Adrenal gland (tissue), 12 donors: ENCODE measurements around the gene ZNF331. TPM values are rescaled to one million over a fixed set of nuclear protein-coding genes. Genes with fewer than 3 reads are reported as not detected.

Experiments used
- DNase-seq, 7 donors: peaks; one replicate each; pipeline ENCODE4 v3.0.0-alpha.2; 2019 to 2020
- H3K27ac ChIP-seq, 5 donors: fragments of 200-600 bp; sonication (generic) in 4 of 5; 1 replicate in 3 of 5; 2 replicates in 2 of 5; pipeline versions ENCODE4 v1.5.1 to v1.8.0; 2016 to 2020; ENCODE audit warnings: mild to moderate bottlenecking in 1 of 5
- H3K27me3 ChIP-seq: fragments of 200-600 bp; 2 replicates; pipeline ENCODE4 v1.8.0; 2021
- H3K36me3 ChIP-seq, 2 donors: fragments of 200-600 bp; replicated peaks in 1 of 2; 1 replicate in 1 of 2; 2 replicates in 1 of 2; pipeline versions ENCODE4 v1.5.1 to v1.8.0; 2018 to 2022
- H3K4me1 ChIP-seq, 2 donors: fragments of 200-600 bp; replicated peaks in 1 of 2; 1 replicate in 1 of 2; 2 replicates in 1 of 2; pipeline versions ENCODE4 v1.5.1 to v1.8.0; 2018 to 2021
- H3K4me3 ChIP-seq, 4 donors: fragments of 200-600 bp; sonication (generic) in 3 of 4; one replicate each; pipeline ENCODE4 v1.5.1; 2016 to 2018
- H3K9me3 ChIP-seq, 3 donors: fragments of 200-600 bp; sonication (generic) in 1 of 3; replicated peaks in 1 of 3; 1 replicate in 2 of 3; 2 replicates in 1 of 3; pipeline versions ENCODE4 v1.5.1 to v1.8.0; 2016 to 2021
- CTCF ChIP-seq, 6 experiments: fragments of 450-650 bp in 4 of 6; fragments of 200-600 bp in 2 of 6; sonication (generic) in 1 of 6; IDR thresholded peaks; 1 replicate in 5 of 6; 2 replicates in 1 of 6; pipeline versions ENCODE4 v1.5.1 to v1.8.0; 2016 to 2021; ENCODE audit warnings: antibody characterized with exemption in 6 of 6, mild to moderate bottlenecking in 2 of 6, moderate library complexity in 1 of 6
- POLR2A ChIP-seq, 2 donors: fragments of 450-650 bp; IDR thresholded peaks; one replicate each; pipeline ENCODE4 v1.6.1; 2017; ENCODE audit warnings: antibody characterized with exemption in 2 of 2, mild to moderate bottlenecking in 2 of 2, moderate library complexity in 1 of 2
- WGBS, 4 donors: extraction: QIAGEN DNeasy Blood & Tissue Kit in 2 of 4; methylation state at CpG; one replicate each; pipeline versions ENCODE4 v1.1.5 to v1.1.7; 2013 to 2017; 5-methylcytosine and 5-hydroxymethylcytosine counted together
- intact Hi-C, 2 donors: fragments of 100-400 bp; cut with DNase I; formaldehyde crosslinking; loops; one replicate each; pipeline versions ENCODE4 v1.14.1 to v1.15.0; 2022 to 2023
- polyA plus RNA-seq, 3 donors: library from polyadenylated mRNA; stranded (reverse); fragments of 200-250 nt in 2 of 3; fragments of 350-450 nt in 1 of 3; fragmentation: Illumina TruSeq in 1 of 3; extraction: RNeasy Lipid Tissue Mini Kit (QIAGEN cat#74804) in 1 of 3; gene quantifications; one replicate each; pipeline ENCODE4 v1.2.3, GENCODE V29; 2013 to 2014
- total RNA-seq, 9 donors: library from RNA; depleted of rRNA in 4 of 9; stranded (reverse); fragments of >200 nt in 4 of 9; fragments of 120-200 nt in 1 of 9; fragmentation: NEBNext Ultra II Directional in 1 of 9; extraction: Animal tissue kit (Norgen Biotek cat#: 25700) in 1 of 9; gene quantifications; one replicate each; pipeline versions ENCODE4 v1.1.0 to v1.2.4, GENCODE V29; 2013 to 2023
- donor health status: healthy with polysubstance abuse.
- donor health status: Bipolar disorder and iron deficiency.
- donor health status: DM: yes; HTN: yes; CAD: no.
- donor health status: DM: no; HTN: no; CAD: no.
- donor health status: DM: no; HTN: no; CAD: no.
- donor health status: DM: yes; HTN: yes; CAD: no.

The ZNF331 gene
- total and polyA plus RNA-seq, 12 donors, result 12.4 to 127 (median 25.0) TPM

GRCh38 chr19:53580871-53581835, 43.2 kb downstream of the ZNF331 start:
- WGBS, 4 donors, result 77 to 81% (median 79%) methylated on average over 17 of the region's 17 CpGs
- no peaks in the 10 kb centered on the region for H3K27me3 ChIP-seq
- no peak overlapping the region for H3K27ac ChIP-seq
- peaks cover 0 to 25% of the 10 kb centered on the region in 2 donors for H3K36me3 ChIP-seq
- intact Hi-C loops, result no loop called here
- H3K4me3 ChIP-seq, result no peak overlapping the region
- H3K9me3 ChIP-seq, result peaks cover 0 to 6% (median 0%) of the 10 kb centered on the region in 3 donors
- no peak for DNase-seq
- no peak for TF ChIP-seq CTCF (IDR thresholded peaks at IDR 0.05)
- TF ChIP-seq POLR2A (IDR thresholded peaks at IDR 0.05), result no peak
- H3K4me1 ChIP-seq, result no peaks in the 10 kb centered on the region

- no peak for DNase-seq
- peaks cover 0 to 18% of the 10 kb centered on the region in 2 donors for H3K36me3 ChIP-seq
- no peaks in the 10 kb centered on the region for H3K4me1 ChIP-seq
- no peak for TF ChIP-seq POLR2A (IDR thresholded peaks at IDR 0.05)
- no peak for TF ChIP-seq CTCF (IDR thresholded peaks at IDR 0.05)
- no peaks in the 10 kb centered on the region for H3K27me3 ChIP-seq
- 51 to 72% (median 59%) methylated on average over 4 to 6 of the region's 6 CpGs for WGBS, 4 donors
- intact Hi-C loops, result no loop called here
- H3K9me3 ChIP-seq, result no peaks in the 10 kb centered on the region
- no peak overlapping the region for H3K4me3 ChIP-seq
- H3K27ac ChIP-seq, result no peak overlapping the region
Observed at GRCh38 chr19:53581871-53582279, 43.9 kb downstream of the ZNF331 start.

GRCh38 chr19:53583181-53583580, 45.2 kb downstream of the ZNF331 start:
- no peaks in the 10 kb centered on the region for H3K9me3 ChIP-seq
- WGBS, 4 donors, result 80 to 92% (median 85%) methylated on average over 3 of the region's 3 CpGs
- peaks cover 0 to 6% of the 10 kb centered on the region in 2 donors for H3K36me3 ChIP-seq
- H3K27me3 ChIP-seq, result no peaks in the 10 kb centered on the region
- no peak for DNase-seq
- no peak overlapping the region for H3K4me3 ChIP-seq
- intact Hi-C loops, result no loop called here
- no peak for TF ChIP-seq CTCF (IDR thresholded peaks at IDR 0.05)
- no peak for TF ChIP-seq POLR2A (IDR thresholded peaks at IDR 0.05)
- H3K4me1 ChIP-seq, result no peaks in the 10 kb centered on the region
- no peak overlapping the region for H3K27ac ChIP-seq

- Histone ChIP-seq H3K4me3 (no peak overlapping the region), H3K36me3 (no peaks in the 10 kb centered on the region), H3K9me3 (no peaks in the 10 kb centered on the region), H3K27ac (no peak overlapping the region), H3K27me3 (no peaks in the 10 kb centered on the region), H3K4me1 (no peaks in the 10 kb centered on the region)
- TF ChIP-seq CTCF (IDR thresholded peaks at IDR 0.05) (no peak), POLR2A (IDR thresholded peaks at IDR 0.05) (no peak)
- no peak for DNase-seq
- 86 to 93% (median 90%) methylated on average over 6 of the region's 6 CpGs for WGBS, 4 donors
- intact Hi-C loops, result no loop called here
Observed at GRCh38 chr19:53586277-53586691, 48.3 kb downstream of the ZNF331 start.
